ENCODE data around the gene NDST3.

The NDST3 gene

DNA sequence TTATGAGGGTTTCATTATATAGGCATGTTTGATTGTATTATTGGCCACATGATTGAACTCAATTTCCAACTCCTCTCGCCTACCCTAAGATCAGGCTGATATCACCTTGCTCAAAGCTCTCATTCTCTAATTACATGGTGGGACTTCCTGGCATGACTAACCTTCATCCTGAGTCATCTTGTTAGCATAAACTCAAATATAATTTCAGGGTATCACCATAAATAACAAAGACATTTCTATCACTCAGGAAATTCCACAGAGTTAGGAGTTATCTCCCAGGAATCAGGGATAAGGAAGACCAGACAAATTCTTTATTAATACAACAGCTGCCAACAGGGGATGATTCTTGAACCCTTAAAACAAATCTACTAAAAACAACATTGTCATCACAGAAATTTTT, 90.7 kb downstream of the NDST3 start:
- Histone ChIP-seq H3K9ac (ENCODE audit: low read length in 2 of 2) (no peak overlapping the region), H3K27me3 (ENCODE audit: control insufficient read depth in 1 of 2, insufficient read depth in 2 of 2, low read length in 2 of 2) (no peaks in the 10 kb centered on the region), H3K4me1 (ENCODE audit: control insufficient read depth, insufficient read depth, low read length) (no peaks in the 10 kb centered on the region), H3K9me3 (ENCODE audit: control insufficient read depth in 2 of 2, low read length in 2 of 2) (no peaks in the 10 kb centered on the region), H3K36me3 (ENCODE audit: control insufficient read depth in 2 of 2, insufficient read depth in 2 of 2, low read length in 2 of 2) (no peaks in the 10 kb centered on the region), H3K27ac (ENCODE audit: low read length) (no peak overlapping the region), H3K4me3 (ENCODE audit: low read length in 2 of 2) (no peak overlapping the region)

- H3K4me1 ChIP-seq (ENCODE audit: control insufficient read depth, insufficient read depth, low read length), result no peaks in the 10 kb centered on the region
- H3K36me3 ChIP-seq (ENCODE audit: control insufficient read depth in 2 of 2, insufficient read depth in 2 of 2, low read length in 2 of 2), result no peaks in the 10 kb centered on the region
- no peak overlapping the region for H3K4me3 ChIP-seq (ENCODE audit: low read length in 2 of 2)
- H3K27ac ChIP-seq (ENCODE audit: low read length), result no peak overlapping the region
- H3K9ac ChIP-seq (ENCODE audit: low read length in 2 of 2), result no peak overlapping the region
- H3K9me3 ChIP-seq (ENCODE audit: control insufficient read depth in 2 of 2, low read length in 2 of 2), result no peaks in the 10 kb centered on the region
- no peaks in the 10 kb centered on the region for H3K27me3 ChIP-seq (ENCODE audit: control insufficient read depth in 1 of 2, insufficient read depth in 2 of 2, low read length in 2 of 2)
These were observed 105.0 kb downstream of the NDST3 start for GRCh38 chr4:118139241-118139640.

GRCh38 chr4:118141240-118141639, 107.0 kb downstream of the NDST3 start:
- no peaks in the 10 kb centered on the region for H3K36me3 ChIP-seq (ENCODE audit: control insufficient read depth in 2 of 2, insufficient read depth in 2 of 2, low read length in 2 of 2)
- no peaks in the 10 kb centered on the region for H3K27me3 ChIP-seq (ENCODE audit: control insufficient read depth in 1 of 2, insufficient read depth in 2 of 2, low read length in 2 of 2)
- no peak overlapping the region for H3K9ac ChIP-seq (ENCODE audit: low read length in 2 of 2)
- H3K27ac ChIP-seq (ENCODE audit: low read length), result no peak overlapping the region
- H3K4me1 ChIP-seq (ENCODE audit: control insufficient read depth, insufficient read depth, low read length), result no peaks in the 10 kb centered on the region
- no peak overlapping the region for H3K4me3 ChIP-seq (ENCODE audit: low read length in 2 of 2)
- H3K9me3 ChIP-seq (ENCODE audit: control insufficient read depth in 2 of 2, low read length in 2 of 2), result no peaks in the 10 kb centered on the region

- Histone ChIP-seq H3K9me3 (ENCODE audit: control insufficient read depth in 2 of 2, low read length in 2 of 2) (no peaks in the 10 kb centered on the region), H3K9ac (ENCODE audit: low read length in 2 of 2) (no peak overlapping the region), H3K4me3 (ENCODE audit: low read length in 2 of 2) (no peak overlapping the region), H3K4me1 (ENCODE audit: control insufficient read depth, insufficient read depth, low read length) (no peaks in the 10 kb centered on the region), H3K27ac (ENCODE audit: low read length) (no peak overlapping the region), H3K36me3 (ENCODE audit: control insufficient read depth in 2 of 2, insufficient read depth in 2 of 2, low read length in 2 of 2) (no peaks in the 10 kb centered on the region), H3K27me3 (ENCODE audit: control insufficient read depth in 1 of 2, insufficient read depth in 2 of 2, low read length in 2 of 2) (no peaks in the 10 kb centered on the region)
These were observed 120.4 kb downstream of the NDST3 start for GRCh38 chr4:118154649-118155048.

- Histone ChIP-seq H3K9me3 (ENCODE audit: control insufficient read depth in 2 of 2, low read length in 2 of 2) (no peaks in the 10 kb centered on the region), H3K27me3 (ENCODE audit: control insufficient read depth in 1 of 2, insufficient read depth in 2 of 2, low read length in 2 of 2) (no peaks in the 10 kb centered on the region), H3K9ac (ENCODE audit: low read length in 2 of 2) (no peak overlapping the region), H3K27ac (ENCODE audit: low read length) (no peak overlapping the region), H3K36me3 (ENCODE audit: control insufficient read depth in 2 of 2, insufficient read depth in 2 of 2, low read length in 2 of 2) (no peaks in the 10 kb centered on the region), H3K4me1 (ENCODE audit: control insufficient read depth, insufficient read depth, low read length) (no peaks in the 10 kb centered on the region), H3K4me3 (ENCODE audit: low read length in 2 of 2) (no peak overlapping the region)
These were observed 121.2 kb downstream of the NDST3 start for GRCh38 chr4:118155516-118155915.

DNA sequence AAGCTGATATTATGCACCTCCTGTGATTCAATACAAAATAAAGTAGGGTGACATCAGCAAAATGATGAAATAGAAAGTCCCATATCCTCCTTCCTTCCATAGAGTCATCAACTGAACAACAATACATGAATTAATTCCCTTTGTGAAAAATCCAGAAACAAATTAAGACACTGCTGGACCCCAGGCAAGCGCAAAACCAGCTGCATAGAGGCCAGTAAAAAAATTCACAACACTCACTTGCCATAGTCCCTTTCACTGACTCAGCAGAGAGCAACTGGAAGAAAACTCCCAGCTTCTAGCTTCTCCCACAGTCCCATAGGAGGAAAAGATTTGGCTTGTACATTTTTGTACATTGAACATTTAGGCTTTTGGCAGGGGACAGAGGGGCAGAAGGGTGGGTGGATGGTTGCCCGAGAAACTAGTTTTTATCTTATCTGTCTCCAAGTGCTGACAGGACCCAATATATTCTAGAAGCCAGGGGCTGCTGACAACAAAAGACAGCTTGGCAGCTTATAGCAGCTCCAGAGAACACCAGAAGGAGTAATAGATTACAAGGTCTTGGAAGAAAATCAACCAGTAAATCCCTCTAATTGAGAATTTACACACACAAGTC, 124.6 kb downstream of the NDST3 start:
- no peak overlapping the region for H3K27ac ChIP-seq (ENCODE audit: low read length)
- H3K9me3 ChIP-seq (ENCODE audit: control insufficient read depth in 2 of 2, low read length in 2 of 2), result no peaks in the 10 kb centered on the region
- H3K4me3 ChIP-seq (ENCODE audit: low read length in 2 of 2), result no peak overlapping the region
- no peaks in the 10 kb centered on the region for H3K27me3 ChIP-seq (ENCODE audit: control insufficient read depth in 1 of 2, insufficient read depth in 2 of 2, low read length in 2 of 2)
- no peak overlapping the region for H3K9ac ChIP-seq (ENCODE audit: low read length in 2 of 2)
- H3K36me3 ChIP-seq (ENCODE audit: control insufficient read depth in 2 of 2, insufficient read depth in 2 of 2, low read length in 2 of 2), result no peaks in the 10 kb centered on the region
- no peaks in the 10 kb centered on the region for H3K4me1 ChIP-seq (ENCODE audit: control insufficient read depth, insufficient read depth, low read length)

- Histone ChIP-seq H3K36me3 (ENCODE audit: control insufficient read depth in 2 of 2, insufficient read depth in 2 of 2, low read length in 2 of 2) (no peaks in the 10 kb centered on the region), H3K4me3 (ENCODE audit: low read length in 2 of 2) (no peak overlapping the region), H3K4me1 (ENCODE audit: control insufficient read depth, insufficient read depth, low read length) (no peaks in the 10 kb centered on the region), H3K27me3 (ENCODE audit: control insufficient read depth in 1 of 2, insufficient read depth in 2 of 2, low read length in 2 of 2) (no peaks in the 10 kb centered on the region), H3K27ac (ENCODE audit: low read length) (no peak overlapping the region), H3K9me3 (ENCODE audit: control insufficient read depth in 2 of 2, low read length in 2 of 2) (no peaks in the 10 kb centered on the region), H3K9ac (ENCODE audit: low read length in 2 of 2) (no peak overlapping the region)
These were observed 133.0 kb downstream of the NDST3 start for GRCh38 chr4:118167306-118167705.

GRCh38 chr4:118171381-118171780, 137.1 kb downstream of the NDST3 start:
- no peak overlapping the region for H3K4me3 ChIP-seq (ENCODE audit: low read length in 2 of 2)
- H3K27me3 ChIP-seq (ENCODE audit: control insufficient read depth in 1 of 2, insufficient read depth in 2 of 2, low read length in 2 of 2), result no peaks in the 10 kb centered on the region
- H3K27ac ChIP-seq (ENCODE audit: low read length), result no peak overlapping the region
- no peaks in the 10 kb centered on the region for H3K9me3 ChIP-seq (ENCODE audit: control insufficient read depth in 2 of 2, low read length in 2 of 2)
- H3K36me3 ChIP-seq (ENCODE audit: control insufficient read depth in 2 of 2, insufficient read depth in 2 of 2, low read length in 2 of 2), result no peaks in the 10 kb centered on the region
- no peaks in the 10 kb centered on the region for H3K4me1 ChIP-seq (ENCODE audit: control insufficient read depth, insufficient read depth, low read length)
- H3K9ac ChIP-seq (ENCODE audit: low read length in 2 of 2), result no peak overlapping the region

DNA sequence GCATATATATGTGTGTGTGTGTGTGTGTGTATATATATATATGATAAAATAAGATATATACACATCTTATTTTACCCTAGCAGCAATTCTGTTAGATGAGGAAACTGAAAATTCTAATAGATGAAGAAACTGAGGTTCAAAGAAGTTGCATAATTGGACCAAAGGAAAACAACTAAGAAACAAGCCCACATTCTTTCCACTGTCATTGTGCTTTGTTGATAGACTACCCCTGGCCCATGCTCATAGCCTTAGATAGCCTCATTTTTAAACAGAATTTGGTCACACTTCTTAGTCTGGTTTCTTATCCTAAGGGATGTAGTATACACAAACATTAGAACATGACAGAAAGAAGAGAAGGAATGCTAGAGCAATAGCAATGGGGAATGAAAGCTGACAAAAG, 138.8 kb downstream of the NDST3 start:
- no peak overlapping the region for H3K4me3 ChIP-seq (ENCODE audit: low read length in 2 of 2)
- H3K27me3 ChIP-seq (ENCODE audit: control insufficient read depth in 1 of 2, insufficient read depth in 2 of 2, low read length in 2 of 2), result no peaks in the 10 kb centered on the region
- H3K9ac ChIP-seq (ENCODE audit: low read length in 2 of 2), result no peak overlapping the region
- H3K9me3 ChIP-seq (ENCODE audit: control insufficient read depth in 2 of 2, low read length in 2 of 2), result no peaks in the 10 kb centered on the region
- no peaks in the 10 kb centered on the region for H3K36me3 ChIP-seq (ENCODE audit: control insufficient read depth in 2 of 2, insufficient read depth in 2 of 2, low read length in 2 of 2)
- no peaks in the 10 kb centered on the region for H3K4me1 ChIP-seq (ENCODE audit: control insufficient read depth, insufficient read depth, low read length)
- H3K27ac ChIP-seq (ENCODE audit: low read length), result no peak overlapping the region

DNA sequence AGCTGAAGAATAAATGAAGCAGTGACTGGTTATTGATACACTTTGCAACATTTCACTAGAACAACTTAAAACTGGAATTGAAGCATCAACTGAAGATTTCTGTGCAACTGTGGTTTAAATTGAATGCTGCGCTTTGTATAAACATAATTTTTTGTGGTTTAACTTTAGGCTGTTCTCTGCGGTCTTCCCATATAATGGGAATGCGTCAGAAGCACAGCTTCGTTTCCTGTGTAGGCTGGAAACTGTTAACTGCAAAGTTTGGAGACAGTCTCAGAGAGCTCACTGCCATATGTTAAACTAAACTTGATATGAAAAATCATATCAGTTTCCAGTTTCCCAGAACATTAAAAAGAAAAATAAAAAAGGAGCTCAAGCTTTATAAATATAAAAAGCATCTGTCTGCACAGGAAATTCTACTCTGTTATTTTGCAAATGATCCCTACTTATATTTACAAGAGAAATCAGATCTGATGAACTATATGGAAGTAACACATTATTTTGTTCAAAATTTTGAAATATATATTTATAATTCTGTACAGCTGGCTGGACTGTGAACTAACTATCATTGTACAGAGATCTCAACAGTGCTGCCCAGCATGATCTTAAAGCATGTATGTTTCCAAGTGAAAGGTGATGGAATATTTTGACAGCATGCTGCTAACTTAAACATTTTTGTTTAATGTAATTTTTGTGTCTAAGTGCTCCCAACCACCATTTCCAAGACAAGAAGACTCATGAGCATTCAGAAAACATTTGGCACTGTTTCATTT, 139.9 kb downstream of the NDST3 start:
- no peaks in the 10 kb centered on the region for H3K27me3 ChIP-seq (ENCODE audit: control insufficient read depth in 1 of 2, insufficient read depth in 2 of 2, low read length in 2 of 2)
- no peaks in the 10 kb centered on the region for H3K9me3 ChIP-seq (ENCODE audit: control insufficient read depth in 2 of 2, low read length in 2 of 2)
- no peak overlapping the region for H3K4me3 ChIP-seq (ENCODE audit: low read length in 2 of 2)
- no peak overlapping the region for H3K27ac ChIP-seq (ENCODE audit: low read length)
- no peaks in the 10 kb centered on the region for H3K4me1 ChIP-seq (ENCODE audit: control insufficient read depth, insufficient read depth, low read length)
- H3K9ac ChIP-seq (ENCODE audit: low read length in 2 of 2), result no peak overlapping the region
- H3K36me3 ChIP-seq (ENCODE audit: control insufficient read depth in 2 of 2, insufficient read depth in 2 of 2, low read length in 2 of 2), result no peaks in the 10 kb centered on the region

GRCh38 chr4:118175506-118175905, 141.2 kb downstream of the NDST3 start:
- H3K9me3 ChIP-seq (ENCODE audit: control insufficient read depth in 2 of 2, low read length in 2 of 2), result no peaks in the 10 kb centered on the region
- H3K27me3 ChIP-seq (ENCODE audit: control insufficient read depth in 1 of 2, insufficient read depth in 2 of 2, low read length in 2 of 2), result no peaks in the 10 kb centered on the region
- no peaks in the 10 kb centered on the region for H3K4me1 ChIP-seq (ENCODE audit: control insufficient read depth, insufficient read depth, low read length)
- H3K9ac ChIP-seq (ENCODE audit: low read length in 2 of 2), result no peak overlapping the region
- no peak overlapping the region for H3K27ac ChIP-seq (ENCODE audit: low read length)
- no peaks in the 10 kb centered on the region for H3K36me3 ChIP-seq (ENCODE audit: control insufficient read depth in 2 of 2, insufficient read depth in 2 of 2, low read length in 2 of 2)
- no peak overlapping the region for H3K4me3 ChIP-seq (ENCODE audit: low read length in 2 of 2)

Measured in stomach smooth muscle (tissue), 2 donors.